Caco-2 (cell line): ENCODE results near the gene EFTUD2. TPM values are rescaled to one million over a fixed set of nuclear protein-coding genes. Genes with fewer than 3 reads are reported as not detected.
A peak's percentile ranks its signal among the peaks of the same experiment; 100 is the strongest.

Experiments used
- BruUV-seq: library from RNA; stranded (reverse); fragments of 400-500 nt; replicated peaks from 2 replicates; lab custom pipeline; 2021; lab: Mats Ljungman, UMichigan
- CTCF ChIA-PET: fragments of 300-600 bp; sonication (Branson Sonifier 250); formaldehyde crosslinking; loops from one replicate; lab custom pipeline; 2022; ENCODE audit warnings: antibody characterized with exemption; lab: Charles Lee
- POLR2A ChIA-PET: fragments of 300-600 bp; sonication (Branson Sonifier 250); formaldehyde crosslinking; loops from one replicate; lab custom pipeline; 2022; ENCODE audit warnings: antibody characterized with exemption; lab: Charles Lee
- DNase-seq, 2 experiments: peaks; one replicate each; pipeline versions ENCODE4 v3.0.0 to v3.0.0-alpha.2; 2020 to 2022
- H3K27me3 ChIP-seq: replicated peaks from 2 replicates; pipeline ENCODE4 v1.6.0; 2011; ENCODE audit warnings: low read length; ENCODE audit not compliant: control insufficient read depth, insufficient read depth
- H3K36me3 ChIP-seq: 2 replicates; pipeline ENCODE4 v1.5.1; 2011; ENCODE audit warnings: low read length; ENCODE audit not compliant: control insufficient read depth, insufficient read depth
- H3K4me1 ChIP-seq: fragments of 250-450 bp; sonication (Bioruptor Pico); 2 replicates; pipeline ENCODE4 v1.5.1; 2020; ENCODE audit warnings: mild to moderate bottlenecking
- H3K4me3 ChIP-seq: 2 replicates; pipeline ENCODE4 v1.5.1; 2011; ENCODE audit warnings: low read depth, mild to moderate bottlenecking, control low read depth, low read length
- H3K9me3 ChIP-seq: fragments of 250-450 bp; sonication (Bioruptor Pico); 2 replicates; pipeline ENCODE4 v1.5.1; 2020; ENCODE audit warnings: mild to moderate bottlenecking, moderate library complexity
- H3K27ac Mint-ChIP-seq: one replicate; pipeline ENCODE4 v1.8.0; 2022; ENCODE audit warnings: mixed read lengths; ENCODE audit not compliant: unreplicated experiment
- H3K27me3 Mint-ChIP-seq: one replicate; pipeline ENCODE4 v1.8.0; 2022; ENCODE audit warnings: mixed read lengths; ENCODE audit not compliant: insufficient read depth, unreplicated experiment
- H3K36me3 Mint-ChIP-seq: one replicate; pipeline ENCODE4 v1.8.0; 2022; ENCODE audit warnings: mild to moderate bottlenecking, mixed read lengths; ENCODE audit not compliant: insufficient read depth, unreplicated experiment
- H3K4me1 Mint-ChIP-seq: one replicate; pipeline ENCODE4 v1.8.0; 2022; ENCODE audit warnings: low read depth, mixed read lengths; ENCODE audit not compliant: unreplicated experiment
- H3K4me3 Mint-ChIP-seq: one replicate; pipeline ENCODE4 v1.8.0; 2022; ENCODE audit warnings: mild to moderate bottlenecking, moderate library complexity, mixed read lengths; ENCODE audit not compliant: unreplicated experiment
- H3K9me3 Mint-ChIP-seq: one replicate; pipeline ENCODE4 v1.8.0; 2022; ENCODE audit warnings: mixed read lengths; ENCODE audit not compliant: unreplicated experiment
- intact Hi-C: fragments of 100-400 bp; cut with micrococcal nuclease; formaldehyde crosslinking; loops from one replicate; pipeline ENCODE4 v1.10.0; 2022; ENCODE audit not compliant: unreplicated experiment
- total RNA-seq: library from RNA; stranded (reverse); gene quantifications from 2 replicates; pipeline ENCODE4 v1.2.3, GENCODE V29; 2022
- TF ChIP-seq, protein P1 (sequence below), 2 experiments: fragments of 200-600 bp in 1 of 2; IDR thresholded peaks; 1 replicate in 1 of 2; 2 replicates in 1 of 2; pipeline versions ENCODE4 v1.5.1 to v1.8.0; 2011 to 2022; ENCODE audit warnings: antibody characterized with exemption in 1 of 2, control low read depth in 1 of 2, inconsistent platforms in 1 of 2, low read depth in 1 of 2, low read length in 1 of 2, mild to moderate bottlenecking in 1 of 2, moderate library complexity in 1 of 2; ENCODE audit not compliant: insufficient read depth in 1 of 2, severe bottlenecking in 1 of 2, unreplicated experiment in 1 of 2

The EFTUD2 gene
- total RNA-seq, 1 experiment from 2014 or later, result 175 TPM

DNA sequence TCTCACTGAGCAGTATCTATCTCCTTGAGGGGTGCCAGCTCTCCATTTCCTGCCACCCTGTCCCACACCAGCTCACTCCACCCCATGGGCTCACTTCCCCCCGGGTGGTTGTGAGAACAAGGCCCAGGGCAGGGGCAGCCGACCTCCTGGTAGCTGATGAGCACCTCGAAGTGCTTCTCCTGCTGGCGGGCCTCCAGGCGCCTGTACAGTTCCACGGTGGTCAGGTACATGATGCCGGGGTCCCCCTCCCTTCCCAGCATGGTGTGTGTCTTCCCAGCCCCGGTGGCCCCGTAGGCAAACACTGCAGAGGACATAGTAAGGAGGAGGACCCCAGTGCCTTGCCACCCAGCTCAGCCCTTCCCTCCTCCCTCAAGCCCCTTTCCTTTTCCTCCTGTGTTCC lies 35.9 kb upstream of the EFTUD2 start:
- no peaks in the 10 kb centered on the region for H3K27me3 Mint-ChIP-seq
- Histone ChIP-seq H3K27me3 (no peaks in the 10 kb centered on the region), H3K4me1 (peaks cover 5% of the 10 kb centered on the region), H3K9me3 (no peaks in the 10 kb centered on the region; the same call in 1 of the 2 replicates), H3K36me3 (peaks cover 2% of the 10 kb centered on the region), H3K4me3 (no peak overlapping the region)
- POLR2A ChIA-PET, result no interaction called here
- TF ChIP-seq, protein P1, sequence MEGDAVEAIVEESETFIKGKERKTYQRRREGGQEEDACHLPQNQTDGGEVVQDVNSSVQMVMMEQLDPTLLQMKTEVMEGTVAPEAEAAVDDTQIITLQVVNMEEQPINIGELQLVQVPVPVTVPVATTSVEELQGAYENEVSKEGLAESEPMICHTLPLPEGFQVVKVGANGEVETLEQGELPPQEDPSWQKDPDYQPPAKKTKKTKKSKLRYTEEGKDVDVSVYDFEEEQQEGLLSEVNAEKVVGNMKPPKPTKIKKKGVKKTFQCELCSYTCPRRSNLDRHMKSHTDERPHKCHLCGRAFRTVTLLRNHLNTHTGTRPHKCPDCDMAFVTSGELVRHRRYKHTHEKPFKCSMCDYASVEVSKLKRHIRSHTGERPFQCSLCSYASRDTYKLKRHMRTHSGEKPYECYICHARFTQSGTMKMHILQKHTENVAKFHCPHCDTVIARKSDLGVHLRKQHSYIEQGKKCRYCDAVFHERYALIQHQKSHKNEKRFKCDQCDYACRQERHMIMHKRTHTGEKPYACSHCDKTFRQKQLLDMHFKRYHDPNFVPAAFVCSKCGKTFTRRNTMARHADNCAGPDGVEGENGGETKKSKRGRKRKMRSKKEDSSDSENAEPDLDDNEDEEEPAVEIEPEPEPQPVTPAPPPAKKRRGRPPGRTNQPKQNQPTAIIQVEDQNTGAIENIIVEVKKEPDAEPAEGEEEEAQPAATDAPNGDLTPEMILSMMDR (IDR thresholded peaks at IDR 0.05; ENCODE audit: insufficient read depth in 1 of 2, low read depth in 1 of 2, low read length in 1 of 2, severe bottlenecking in 1 of 2, unreplicated experiment in 1 of 2), result no peak
- BruUV-seq, result no TSS peak
- H3K36me3 Mint-ChIP-seq, result peaks cover 84% of the 10 kb centered on the region
- no peak for DNase-seq
- no peak overlapping the region for H3K4me3 Mint-ChIP-seq
- CTCF ChIA-PET, result no interaction called here
- H3K27ac Mint-ChIP-seq, result no peak overlapping the region
- no peaks in the 10 kb centered on the region for H3K9me3 Mint-ChIP-seq
- peaks cover 4% of the 10 kb centered on the region for H3K4me1 Mint-ChIP-seq
- intact Hi-C loops, result no loop called here

DNA sequence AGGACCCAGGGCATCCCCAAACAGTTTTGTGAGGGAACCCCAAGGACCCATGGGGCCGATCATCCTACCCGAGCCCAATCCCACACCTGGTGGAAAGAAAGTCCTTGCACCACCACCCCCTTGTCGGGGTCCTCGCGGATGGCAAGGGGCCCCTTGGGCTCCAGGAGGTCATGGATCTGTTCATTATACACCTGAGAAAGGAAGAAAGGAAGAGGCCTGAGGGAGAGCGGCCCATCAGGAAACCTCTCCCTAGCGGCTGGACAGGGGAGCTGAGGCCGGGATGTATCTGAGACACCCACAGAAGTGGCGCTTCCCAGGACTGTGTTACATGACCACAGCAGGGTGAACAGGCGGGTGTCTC lies 35.5 kb upstream of the EFTUD2 start:
- no peak for DNase-seq
- peaks cover 84% of the 10 kb centered on the region for H3K36me3 Mint-ChIP-seq
- no peaks in the 10 kb centered on the region for H3K27me3 ChIP-seq
- intact Hi-C loops, result no loop called here
- no TSS peak for BruUV-seq
- peaks cover 2% of the 10 kb centered on the region for H3K36me3 ChIP-seq
- peaks cover under 1% of the 10 kb centered on the region; the same call in 1 of the 2 replicates for H3K4me1 ChIP-seq
- ChIA-PET POLR2A (no interaction called here), CTCF (no interaction called here)
- TF ChIP-seq, protein P1 (IDR thresholded peaks at IDR 0.05; ENCODE audit: insufficient read depth in 1 of 2, low read depth in 1 of 2, low read length in 1 of 2, severe bottlenecking in 1 of 2, unreplicated experiment in 1 of 2), result no peak
- H3K27ac Mint-ChIP-seq, result no peak overlapping the region
- no peaks in the 10 kb centered on the region for H3K9me3 Mint-ChIP-seq
- H3K4me1 Mint-ChIP-seq, result peaks cover under 1% of the 10 kb centered on the region
- no peaks in the 10 kb centered on the region; the same call in 1 of the 2 replicates for H3K9me3 ChIP-seq
- no peak overlapping the region for H3K4me3 ChIP-seq
- no peak overlapping the region for H3K4me3 Mint-ChIP-seq
- no peaks in the 10 kb centered on the region for H3K27me3 Mint-ChIP-seq

DNA sequence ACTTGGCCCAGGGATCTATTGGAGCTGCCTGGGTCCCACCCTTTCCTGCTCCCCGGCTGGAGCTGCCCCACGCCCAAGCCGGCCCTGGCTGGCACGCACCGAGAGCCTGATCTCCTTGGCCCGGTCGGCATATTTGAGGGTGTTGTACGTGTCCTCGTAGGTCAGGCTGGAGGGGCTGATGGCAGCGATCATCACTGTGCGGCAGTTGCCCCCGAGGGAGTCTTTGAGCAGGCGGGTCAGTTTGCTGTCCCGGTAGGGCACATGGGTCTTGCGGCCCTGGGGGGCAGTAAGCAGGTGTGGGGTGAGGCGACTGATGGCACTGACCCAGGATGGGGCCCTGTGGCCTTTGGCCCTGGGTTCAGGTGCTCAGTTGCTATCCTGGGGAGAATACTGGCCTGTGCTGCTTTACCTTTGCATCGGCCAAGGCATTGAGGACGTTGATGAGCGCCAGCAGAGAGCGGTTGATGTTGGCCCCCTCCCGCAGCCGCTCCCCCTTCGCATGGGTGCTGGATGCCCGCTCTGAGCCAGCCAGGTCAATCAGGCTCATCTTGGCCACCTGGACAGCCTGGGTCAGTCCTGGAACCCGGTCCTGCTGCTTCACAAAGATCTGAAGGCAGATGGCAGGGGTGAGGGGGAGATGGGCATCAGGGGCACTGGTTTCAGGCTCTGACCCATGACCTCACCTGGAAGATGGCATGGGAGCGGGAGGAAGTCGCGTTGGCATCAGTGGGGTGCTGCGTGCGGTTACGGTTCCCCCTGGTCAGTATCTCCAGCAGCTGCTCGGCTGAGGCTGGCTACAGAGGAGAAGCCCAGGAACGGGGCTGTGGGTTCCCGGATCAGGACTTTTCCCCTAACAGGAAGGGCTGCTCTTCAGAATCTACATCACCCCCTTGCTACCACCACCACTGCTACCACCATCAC lies 34.8 kb upstream of the EFTUD2 start:
- no peaks in the 10 kb centered on the region for H3K9me3 Mint-ChIP-seq
- TF ChIP-seq, protein P1 (IDR thresholded peaks at IDR 0.05; ENCODE audit: insufficient read depth in 1 of 2, low read depth in 1 of 2, low read length in 1 of 2, severe bottlenecking in 1 of 2, unreplicated experiment in 1 of 2), result no peak
- intact Hi-C loops, result no loop called here
- no peak overlapping the region for H3K4me3 ChIP-seq
- H3K27me3 ChIP-seq, result no peaks in the 10 kb centered on the region
- peaks cover 84% of the 10 kb centered on the region for H3K36me3 Mint-ChIP-seq
- no TSS peak for BruUV-seq
- H3K36me3 ChIP-seq, result peaks cover 4% of the 10 kb centered on the region
- H3K27ac Mint-ChIP-seq, result no peak overlapping the region
- H3K4me1 ChIP-seq, result no peaks in the 10 kb centered on the region
- no peak overlapping the region for H3K4me3 Mint-ChIP-seq
- H3K4me1 Mint-ChIP-seq, result no peaks in the 10 kb centered on the region
- H3K9me3 ChIP-seq, result no peaks in the 10 kb centered on the region; the same call in 1 of the 2 replicates
- DNase-seq, result peak in 1 of 2 experiments; percentile 32
- H3K27me3 Mint-ChIP-seq, result no peaks in the 10 kb centered on the region
- CTCF ChIA-PET, result no interaction called here
- POLR2A ChIA-PET, result no interaction called here
